ENCODE results near the gene SF3A2.
A peak's percentile ranks its signal among the peaks of the same experiment; 100 is the strongest.
"Not testable (repeated sequence)": the region's sequence is repeated elsewhere in the genome, so short reads cannot be mapped to it uniquely, and the experiment has no call there.

The SF3A2 gene, protein sequence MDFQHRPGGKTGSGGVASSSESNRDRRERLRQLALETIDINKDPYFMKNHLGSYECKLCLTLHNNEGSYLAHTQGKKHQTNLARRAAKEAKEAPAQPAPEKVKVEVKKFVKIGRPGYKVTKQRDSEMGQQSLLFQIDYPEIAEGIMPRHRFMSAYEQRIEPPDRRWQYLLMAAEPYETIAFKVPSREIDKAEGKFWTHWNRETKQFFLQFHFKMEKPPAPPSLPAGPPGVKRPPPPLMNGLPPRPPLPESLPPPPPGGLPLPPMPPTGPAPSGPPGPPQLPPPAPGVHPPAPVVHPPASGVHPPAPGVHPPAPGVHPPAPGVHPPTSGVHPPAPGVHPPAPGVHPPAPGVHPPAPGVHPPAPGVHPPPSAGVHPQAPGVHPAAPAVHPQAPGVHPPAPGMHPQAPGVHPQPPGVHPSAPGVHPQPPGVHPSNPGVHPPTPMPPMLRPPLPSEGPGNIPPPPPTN

DNA sequence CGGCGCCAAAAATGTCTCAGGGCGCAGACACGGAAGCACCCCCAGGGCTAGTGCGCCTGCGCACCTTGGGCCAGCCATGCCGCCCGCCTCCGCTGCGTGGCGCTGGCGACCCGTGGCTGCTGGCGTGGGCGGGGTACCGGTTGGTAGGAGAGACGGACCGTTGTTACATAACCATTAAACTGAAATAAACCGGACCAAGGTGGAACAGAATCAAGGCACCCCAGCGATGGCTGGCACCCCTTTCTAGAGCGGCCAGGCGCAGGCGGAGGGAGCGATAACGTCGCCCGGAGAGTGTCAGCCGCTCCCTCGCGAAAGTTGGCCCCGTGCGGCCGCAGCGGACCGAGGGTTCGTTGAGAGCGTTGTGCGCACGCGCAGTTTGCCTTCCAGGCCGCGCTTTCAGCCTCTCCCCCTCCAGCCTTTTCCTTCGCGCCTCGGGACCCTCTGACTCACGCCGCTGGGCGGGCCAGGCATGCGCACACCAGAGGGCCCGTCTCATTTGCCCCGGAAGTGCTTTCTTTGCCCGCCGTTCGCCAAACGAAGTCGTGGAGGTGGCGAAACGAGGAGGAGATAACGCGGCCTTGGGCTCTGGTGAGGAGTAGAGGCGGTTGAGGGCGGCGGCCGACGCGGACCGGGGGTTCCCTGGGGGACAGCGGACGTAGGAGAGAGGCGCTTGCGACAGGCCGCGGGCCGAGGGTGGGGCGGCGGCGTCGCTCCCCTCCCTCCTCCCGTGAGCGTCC is at the start of gene SF3A2, which contains the start of gene PLEKHJ1:
TSS of gene SF3A2 (plus strand) at position 511 of the 737 bp plus-strand sequence. CDS start 6,595 bp downstream, outside the sequence.
TSS of gene PLEKHJ1 (minus strand) at position 16 of the 737 bp plus-strand sequence. CDS start 81 bp downstream, outside the sequence.
- DNase-seq: peak; percentile 96

DNA sequence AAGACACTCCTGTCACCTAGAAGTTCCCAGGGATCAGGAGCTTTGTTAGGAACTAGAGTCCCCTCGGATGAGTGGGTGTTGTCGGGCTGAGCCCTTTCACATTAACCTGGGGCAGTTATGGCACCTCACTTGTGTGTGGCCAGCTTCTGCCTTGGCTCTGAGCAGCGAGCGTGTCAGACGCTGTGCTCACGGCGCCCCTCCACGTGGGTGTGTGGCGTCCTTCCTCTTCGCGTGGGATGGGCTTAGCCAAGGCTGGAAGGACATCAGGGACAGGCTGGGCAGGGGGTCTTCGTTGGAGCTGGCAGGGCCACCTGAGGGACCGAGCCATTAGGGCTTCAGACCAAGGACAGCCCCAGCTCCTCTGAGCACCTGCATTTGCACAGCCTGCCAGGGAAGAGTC is 49.5 kb upstream of the SF3A2 start:
- DNase-seq: no peak

DNA sequence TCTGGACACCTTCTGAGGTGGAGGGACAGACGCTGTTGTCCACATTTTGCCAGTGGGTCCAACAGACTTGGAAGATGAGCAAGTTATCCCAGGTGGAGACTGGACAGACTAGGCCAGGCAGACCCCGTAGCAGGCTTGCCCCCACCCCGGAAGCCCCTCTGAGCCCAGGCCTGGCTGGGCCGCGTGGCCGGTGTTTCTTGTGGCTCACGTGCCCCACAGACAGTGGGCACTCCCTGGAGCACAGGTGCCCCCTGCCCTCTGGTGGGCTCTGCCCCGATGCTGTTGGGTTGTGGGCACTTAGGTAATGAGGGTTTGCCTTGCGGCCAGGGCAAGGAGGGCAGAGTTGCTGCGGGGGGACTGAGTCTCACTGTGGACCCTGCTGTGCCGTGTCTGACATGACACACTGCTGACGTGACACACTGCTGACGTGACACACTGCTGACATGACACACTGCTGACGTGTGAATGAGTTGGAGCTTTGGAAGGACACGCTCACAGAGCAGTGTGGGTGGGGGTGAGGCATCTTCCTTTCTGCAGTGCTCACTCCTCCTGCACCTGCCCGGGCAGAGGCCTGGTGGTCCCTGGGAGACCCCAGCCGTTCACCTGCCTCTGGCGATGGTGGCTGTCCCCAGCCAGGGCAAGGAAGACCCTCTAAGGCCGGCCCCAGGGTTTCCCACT is 47.8 kb upstream of the SF3A2 start:
- DNase-seq: no peak

DNA sequence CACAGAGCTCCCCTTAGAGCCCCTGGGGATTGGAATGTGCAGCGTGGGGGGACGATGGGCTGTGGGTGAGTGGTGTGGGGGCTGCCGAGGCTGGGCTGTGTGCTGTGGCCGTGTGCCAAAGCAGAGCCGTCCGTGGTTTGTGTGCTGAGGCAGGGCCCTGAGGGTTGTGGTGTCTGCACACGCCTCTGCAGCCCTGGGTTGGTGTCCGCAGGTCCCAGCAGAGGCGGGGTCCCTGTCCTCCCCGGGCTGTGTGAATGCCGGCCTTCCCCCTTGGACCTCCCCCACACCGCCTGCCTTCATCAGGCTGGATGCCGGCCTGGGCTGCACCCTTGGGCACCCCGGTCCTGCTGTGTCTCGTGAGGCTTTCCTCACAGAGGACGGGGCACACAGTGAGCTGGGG is 46.7 kb upstream of the SF3A2 start:
- no peak for DNase-seq

DNA sequence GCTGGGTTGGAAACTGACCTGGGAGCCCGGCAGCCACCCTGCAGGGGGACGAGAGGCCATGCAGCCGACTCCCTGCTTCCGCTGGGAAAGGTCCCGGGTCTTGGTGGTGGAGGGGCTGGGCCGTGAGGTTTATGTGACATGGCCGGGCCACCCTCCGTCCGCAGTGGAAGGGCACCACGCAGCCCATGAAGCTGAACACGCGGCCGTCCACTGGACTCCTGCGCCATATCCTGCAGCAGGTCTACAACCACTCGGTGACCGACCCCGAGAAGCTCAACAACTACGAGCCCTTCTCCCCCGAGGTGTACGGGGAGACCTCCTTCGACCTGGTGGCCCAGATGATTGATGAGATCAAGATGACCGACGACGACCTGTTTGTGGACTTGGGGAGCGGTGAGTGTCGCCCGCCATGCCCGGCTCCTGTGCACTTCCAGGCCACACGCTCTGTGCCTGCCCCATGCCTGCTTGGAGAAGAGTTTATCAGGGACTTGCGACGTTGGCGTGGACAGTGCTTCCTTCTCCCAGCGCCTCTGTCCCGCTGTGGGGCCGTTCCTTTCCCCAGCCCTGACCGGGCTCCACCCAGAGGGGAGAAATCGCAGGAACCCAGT is 45.7 kb upstream of the SF3A2 start:
- DNase-seq: no peak

GRCh38 chr19:2191456-2192310 is 44.9 kb upstream of the SF3A2 start:
- DNase-seq: no peak

GRCh38 chr19:2192862-2193261 is 43.8 kb upstream of the SF3A2 start:
- no peak for DNase-seq

- DNase-seq: no peak
These were observed 42.8 kb upstream of the SF3A2 start for GRCh38 chr19:2193807-2194206.

DNA sequence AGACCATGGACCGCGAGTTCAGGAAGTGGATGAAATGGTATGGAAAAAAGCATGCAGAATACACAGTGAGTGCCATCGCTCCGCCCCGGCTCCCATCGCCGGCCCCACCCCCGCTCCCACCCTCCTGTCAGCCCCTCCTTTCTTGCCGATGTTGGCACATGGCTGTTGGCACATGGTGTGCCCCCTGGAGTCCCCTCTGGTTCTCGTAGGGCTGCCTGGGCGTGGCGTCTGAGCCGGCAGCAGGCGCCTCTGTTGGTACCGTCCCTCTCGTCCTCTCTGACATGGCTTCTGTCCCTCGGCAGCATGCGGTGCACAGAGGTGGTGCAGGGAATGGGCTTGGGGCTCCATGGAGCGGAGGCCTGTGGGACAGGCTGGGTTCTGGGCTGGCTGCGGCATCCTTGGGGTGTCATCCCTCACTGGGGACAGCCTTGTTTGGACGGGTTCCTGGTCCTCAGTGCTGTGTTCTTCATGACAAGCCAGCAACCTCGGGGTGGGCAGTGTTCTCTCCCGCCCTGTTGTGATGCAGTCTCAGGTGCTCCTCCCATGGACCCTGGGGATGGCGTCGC is 42.0 kb upstream of the SF3A2 start:
- no peak for DNase-seq

DNA sequence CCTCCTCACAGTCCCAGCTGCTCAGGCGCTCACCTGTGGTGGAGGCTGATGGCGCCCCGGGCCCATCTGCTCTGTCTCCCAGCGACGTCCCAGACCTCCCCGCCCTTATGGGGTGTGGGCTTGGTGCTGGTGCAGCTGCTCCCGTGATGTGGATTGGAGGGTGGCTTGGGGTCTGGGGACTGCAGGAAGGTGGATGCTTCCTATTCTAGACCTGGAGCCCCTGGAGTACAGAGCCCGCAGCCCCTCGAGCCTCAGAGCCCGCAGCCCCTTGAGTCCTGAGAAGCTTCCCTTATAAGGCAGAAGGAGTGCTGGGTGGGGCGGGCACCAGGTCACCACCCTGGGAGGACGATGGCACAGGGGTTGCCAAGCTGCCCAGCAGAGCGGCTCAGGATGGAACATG is 41.3 kb upstream of the SF3A2 start:
- no peak for DNase-seq

- DNase-seq: no peak
These were observed 40.7 kb upstream of the SF3A2 start for GRCh38 chr19:2195914-2196313.

DNA sequence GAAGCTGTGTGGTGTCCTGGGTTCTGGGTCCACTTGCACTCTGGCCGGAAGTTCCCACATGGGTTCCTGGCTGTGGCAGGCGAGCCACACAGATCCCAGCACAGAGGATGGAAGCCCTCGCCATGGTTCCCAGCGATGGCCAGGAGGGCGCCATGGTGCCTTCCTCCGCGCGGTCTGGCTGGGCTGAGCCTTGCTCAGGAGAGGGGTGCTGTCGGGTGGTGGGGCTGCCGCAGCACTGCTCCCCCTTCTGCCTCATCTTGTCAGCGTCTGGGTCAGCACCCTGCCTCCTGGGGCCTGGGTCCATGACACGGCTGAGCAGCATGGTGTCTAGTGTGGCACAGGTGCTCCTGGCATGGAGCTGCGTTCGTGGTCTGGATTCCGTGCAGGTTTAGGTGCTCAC is 39.4 kb upstream of the SF3A2 start:
- DNase-seq: no peak

DNA sequence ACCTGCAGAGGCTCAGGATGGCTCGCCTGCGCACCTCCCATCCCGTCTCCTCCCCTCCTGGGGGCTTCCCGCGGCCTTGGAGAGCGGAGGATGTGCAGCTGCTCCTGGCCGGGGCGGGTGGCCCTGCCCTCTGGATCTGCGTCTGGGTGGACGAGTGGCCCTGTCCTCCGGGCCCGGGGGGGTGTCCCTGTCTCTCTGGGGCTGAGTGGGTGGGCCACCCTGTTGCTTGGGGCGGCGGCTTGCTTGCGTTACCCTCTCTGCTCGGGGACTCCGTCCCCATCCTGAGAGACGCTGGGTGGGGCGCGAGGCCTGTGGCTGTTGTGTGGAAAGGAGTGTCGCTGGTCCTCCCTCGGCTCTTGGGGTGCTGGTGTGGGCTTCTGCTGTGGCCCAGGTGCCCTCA is 38.3 kb upstream of the SF3A2 start:
- no peak for DNase-seq

DNA sequence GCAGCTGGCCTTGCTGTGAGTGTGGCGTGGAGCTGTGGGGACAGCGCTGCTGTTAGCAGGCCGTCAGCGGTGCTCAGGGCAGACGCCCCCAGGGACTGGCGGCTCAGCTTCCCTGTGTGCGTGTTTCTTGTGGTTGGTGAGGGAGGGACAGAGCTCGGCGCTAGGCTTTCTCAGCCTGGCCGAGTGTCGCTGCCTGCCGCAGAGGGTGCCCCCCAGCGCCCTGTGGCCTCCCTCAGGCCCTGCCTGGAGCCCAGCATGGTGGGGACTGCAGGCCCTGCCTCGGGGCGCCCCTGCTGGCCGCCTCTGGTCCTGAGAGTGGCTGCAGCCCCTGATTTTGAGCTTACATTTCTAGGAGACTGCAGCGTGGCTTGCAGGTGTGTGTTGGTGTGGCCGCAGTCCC is 37.4 kb upstream of the SF3A2 start:
- no peak for DNase-seq

DNA sequence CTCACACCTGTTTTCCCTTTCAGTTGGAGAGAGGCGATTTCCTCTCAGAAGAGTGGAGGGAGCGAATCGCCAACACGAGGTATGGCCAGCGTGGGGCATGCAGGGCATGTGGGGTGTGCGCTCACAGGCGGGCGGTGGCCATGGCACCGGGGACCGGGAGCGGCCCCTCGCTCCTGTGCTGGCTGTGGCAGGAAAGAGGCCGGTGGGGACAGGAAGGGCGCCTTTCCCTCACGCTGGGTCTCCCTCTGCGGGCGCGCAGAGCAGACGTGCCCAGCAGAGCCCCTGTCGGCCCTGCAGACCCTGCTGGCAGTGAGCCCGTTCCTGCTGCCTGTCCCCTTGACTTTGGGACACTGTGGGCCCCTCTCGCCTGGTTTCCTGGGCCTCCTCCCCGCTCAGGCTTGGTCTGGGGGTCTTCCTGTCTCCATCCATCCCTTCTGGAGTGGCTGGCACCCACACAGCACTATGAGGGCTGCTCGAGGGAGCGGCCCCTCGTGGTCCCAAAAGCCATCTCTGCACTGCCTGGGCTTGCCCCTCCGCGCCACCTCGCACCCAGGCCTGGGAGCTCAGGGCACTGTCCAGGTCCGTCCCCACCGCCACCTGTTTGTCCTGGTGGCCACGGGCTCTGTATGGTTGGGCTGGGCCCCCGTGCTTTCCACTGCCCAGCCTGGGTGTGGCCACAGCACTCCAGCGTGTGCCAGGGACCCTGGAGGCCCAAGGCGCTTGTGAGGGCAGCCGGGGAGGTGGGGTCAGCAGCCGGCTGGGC is 36.6 kb upstream of the SF3A2 start:
- DNase-seq: no peak

- DNase-seq: not testable (repeated sequence)
These were observed 35.9 kb upstream of the SF3A2 start for GRCh38 chr19:2200624-2201294.

GRCh38 chr19:2201473-2202148 is 35.0 kb upstream of the SF3A2 start:
- no peak for DNase-seq

- no peak for DNase-seq
These were observed 34.3 kb upstream of the SF3A2 start for GRCh38 chr19:2202366-2202765.

DNA sequence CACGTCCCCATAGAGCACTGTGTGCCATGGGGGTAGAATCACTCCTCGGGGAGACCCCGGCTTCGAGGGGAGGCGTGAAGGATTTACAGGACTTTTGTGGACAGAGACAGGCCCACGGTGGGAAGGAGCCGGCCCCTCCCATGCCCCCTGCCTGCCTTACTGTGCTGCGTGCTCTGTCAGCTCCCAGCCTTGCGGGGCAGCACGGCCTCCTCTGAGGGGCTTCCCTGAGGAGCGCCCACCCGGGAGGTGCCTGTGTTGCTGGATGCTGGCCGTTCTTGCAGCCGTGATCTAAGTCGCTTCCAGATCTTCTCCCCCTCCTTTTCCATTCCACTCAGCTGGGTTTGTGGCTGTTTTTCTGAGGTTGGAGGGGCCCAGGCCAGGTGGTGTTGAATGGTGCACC is 29.6 kb upstream of the SF3A2 start:
- DNase-seq: no peak

Measured in NCI-H2029 treated with DMSO at 0.1 percent for 48 hours (cell line).